Neutrophil (primary cell): ENCODE measurements around the gene CAPN11.

ENCODE experiments used
- H3K27ac ChIP-seq: fragments of 200-600 bp; sonication (generic); 2 replicates; pipeline ENCODE4 v1.5.1; 2016; ENCODE audit warnings: mild to moderate bottlenecking, moderate library complexity
- H3K27me3 ChIP-seq: fragments of 200-600 bp; sonication (generic); 2 replicates; pipeline ENCODE4 v1.6.0; 2016; ENCODE audit warnings: mild to moderate bottlenecking
- H3K36me3 ChIP-seq: fragments of 200-600 bp; sonication (generic); 2 replicates; pipeline ENCODE4 v1.5.1; 2017
- H3K4me1 ChIP-seq, 2 experiments: fragments of 200-600 bp in 1 of 2; sonication (generic) in 1 of 2; 1 replicate in 1 of 2; 2 replicates in 1 of 2; pipeline versions ENCODE4 v1.5.1 to v1.6.1; 2013 to 2016; ENCODE audit warnings: low read depth in 1 of 2, low read length in 1 of 2, mild to moderate bottlenecking in 1 of 2, moderate library complexity in 1 of 2; ENCODE audit not compliant: control insufficient read depth in 1 of 2, insufficient read depth in 1 of 2
- H3K4me3 ChIP-seq, 2 experiments: fragments of 200-600 bp in 1 of 2; sonication (generic) in 1 of 2; 1 replicate in 1 of 2; 2 replicates in 1 of 2; pipeline ENCODE4 v1.5.1; 2013 to 2016; ENCODE audit warnings: low read depth in 1 of 2, low read length in 1 of 2, mild to moderate bottlenecking in 1 of 2, moderate library complexity in 1 of 2
- H3K9me3 ChIP-seq: fragments of 200-600 bp; sonication (generic); 2 replicates; pipeline ENCODE4 v1.5.1; 2016
- CTCF ChIP-seq: fragments of 200-600 bp; sonication (generic); IDR thresholded peaks from 2 replicates; pipeline ENCODE4 v1.5.1; 2016; ENCODE audit warnings: antibody characterized with exemption

The CAPN11 gene

GRCh38 chr6:44158770-44159228 is at the start of gene CAPN11:
TSS of gene CAPN11 (plus strand) at chr6:44158820. CDS start at chr6:44158849, 29 bp downstream.
- TF ChIP-seq CTCF = no peak
- H3K4me1 ChIP-seq = no peaks in the 10 kb centered on the region
- no peaks in the 10 kb centered on the region for H3K9me3 ChIP-seq
- H3K27ac ChIP-seq = no peak within 1 kb of the TSS
- peaks cover 13% of the 10 kb centered on the region for H3K36me3 ChIP-seq
- H3K27me3 ChIP-seq = no peaks in the 10 kb centered on the region
- H3K4me3 ChIP-seq = no peak within 1 kb of the TSS

- Histone ChIP-seq H3K36me3 (peaks cover 40% of the 10 kb centered on the region), H3K4me1 (peaks cover 0 to 6% of the 10 kb centered on the region in 2 experiments), H3K27ac (no peak overlapping the region), H3K27me3 (no peaks in the 10 kb centered on the region), H3K9me3 (no peaks in the 10 kb centered on the region), H3K4me3 (no peak overlapping the region)
- no peak for TF ChIP-seq CTCF
These were observed 49.4 kb upstream of the CAPN11 start for GRCh38 chr6:44109212-44109611.

- no peaks in the 10 kb centered on the region for H3K4me1 ChIP-seq
- no peak overlapping the region for H3K27ac ChIP-seq
- no peak overlapping the region for H3K4me3 ChIP-seq
- H3K36me3 ChIP-seq = peaks cover 40% of the 10 kb centered on the region
- no peaks in the 10 kb centered on the region for H3K9me3 ChIP-seq
- H3K27me3 ChIP-seq = no peaks in the 10 kb centered on the region
- no peak for TF ChIP-seq CTCF
These were observed 48.5 kb upstream of the CAPN11 start for GRCh38 chr6:44110005-44110676.

- no peak for TF ChIP-seq CTCF
- Histone ChIP-seq H3K36me3 (peaks cover 48% of the 10 kb centered on the region), H3K4me3 (no peak overlapping the region), H3K27me3 (no peaks in the 10 kb centered on the region), H3K9me3 (no peaks in the 10 kb centered on the region), H3K4me1 (no peaks in the 10 kb centered on the region), H3K27ac (no peak overlapping the region)
These were observed 47.7 kb upstream of the CAPN11 start for GRCh38 chr6:44110966-44111365.

- Histone ChIP-seq H3K4me1 (no peaks in the 10 kb centered on the region), H3K4me3 (no peak overlapping the region), H3K9me3 (no peaks in the 10 kb centered on the region), H3K27me3 (no peaks in the 10 kb centered on the region), H3K27ac (no peak overlapping the region), H3K36me3 (peaks cover 48% of the 10 kb centered on the region)
- no peak for TF ChIP-seq CTCF
These were observed 46.9 kb upstream of the CAPN11 start for GRCh38 chr6:44111434-44112417.
